KG1 (cell line): Measurements from ENCODE around the gene KIF4B.
"Not testable (repeated sequence)": the region's sequence is repeated elsewhere in the genome, so short reads cannot be mapped to it uniquely, and the experiment has no call there.

Experiments used
- DNase-seq: peaks from one replicate; lab custom pipeline; 2025; lab: John Stamatoyannopoulos, UW

KIF4B gene

GRCh38 chr5:155004138-155004744 lies 9.3 kb upstream of the KIF4B start:
- no peak for DNase-seq

- DNase-seq, result not testable (repeated sequence)
These were observed 7.3 kb upstream of the KIF4B start for GRCh38 chr5:155006265-155006664.

- DNase-seq, result no peak
These were observed 4.9 kb upstream of the KIF4B start for GRCh38 chr5:155008669-155009068.

- no peak for DNase-seq
These were observed 2.7 kb upstream of the KIF4B start for GRCh38 chr5:155010881-155011280.

- DNase-seq, result no peak
These were observed 1.7 kb downstream of the KIF4B start for GRCh38 chr5:155015239-155015638.

- DNase-seq, result no peak
These were observed 4.1 kb downstream of the KIF4B start for GRCh38 chr5:155017610-155018009.

GRCh38 chr5:155019601-155020226 lies 6.2 kb downstream of the KIF4B start:
- no peak for DNase-seq

- DNase-seq, result no peak
These were observed 8.3 kb downstream of the KIF4B start for GRCh38 chr5:155021842-155022241.

GRCh38 chr5:155023320-155023719 lies 9.8 kb downstream of the KIF4B start:
- DNase-seq, result no peak

- no peak for DNase-seq
These were observed 10.5 kb downstream of the KIF4B start for GRCh38 chr5:155024015-155024414.

- DNase-seq, result no peak
These were observed 12.3 kb downstream of the KIF4B start for GRCh38 chr5:155025895-155026294.

GRCh38 chr5:155027993-155028629 lies 14.6 kb downstream of the KIF4B start:
- no peak for DNase-seq

GRCh38 chr5:155029240-155029639 lies 15.7 kb downstream of the KIF4B start:
- DNase-seq, result no peak

GRCh38 chr5:155034145-155034744 lies 20.7 kb downstream of the KIF4B start:
- not testable (repeated sequence) for DNase-seq

GRCh38 chr5:155035087-155035486 lies 21.5 kb downstream of the KIF4B start:
- not testable (repeated sequence) for DNase-seq

- DNase-seq, result no peak
These were observed 27.6 kb downstream of the KIF4B start for GRCh38 chr5:155040984-155041653.

- no peak for DNase-seq
These were observed 31.0 kb downstream of the KIF4B start for GRCh38 chr5:155044591-155044990.

- DNase-seq, result no peak
These were observed 33.0 kb downstream of the KIF4B start for GRCh38 chr5:155046591-155046990.

- DNase-seq, result no peak
These were observed 34.3 kb downstream of the KIF4B start for GRCh38 chr5:155047818-155048217.

GRCh38 chr5:155049569-155050383 lies 36.2 kb downstream of the KIF4B start:
- DNase-seq, result no peak

- DNase-seq, result no peak
These were observed 36.9 kb downstream of the KIF4B start for GRCh38 chr5:155050384-155051019.
